ENCODE results near the gene GIPR. TPM values are rescaled to one million over a fixed set of nuclear protein-coding genes. Genes with fewer than 3 reads are reported as not detected.

The GIPR gene
- total and polyA plus RNA-seq, 10 of the 15 experiments (the other 5 are each of a cell fraction or from before 2014, with no cell fraction given): 1.7 to 26.3 (median 13.7) TPM

DNA sequence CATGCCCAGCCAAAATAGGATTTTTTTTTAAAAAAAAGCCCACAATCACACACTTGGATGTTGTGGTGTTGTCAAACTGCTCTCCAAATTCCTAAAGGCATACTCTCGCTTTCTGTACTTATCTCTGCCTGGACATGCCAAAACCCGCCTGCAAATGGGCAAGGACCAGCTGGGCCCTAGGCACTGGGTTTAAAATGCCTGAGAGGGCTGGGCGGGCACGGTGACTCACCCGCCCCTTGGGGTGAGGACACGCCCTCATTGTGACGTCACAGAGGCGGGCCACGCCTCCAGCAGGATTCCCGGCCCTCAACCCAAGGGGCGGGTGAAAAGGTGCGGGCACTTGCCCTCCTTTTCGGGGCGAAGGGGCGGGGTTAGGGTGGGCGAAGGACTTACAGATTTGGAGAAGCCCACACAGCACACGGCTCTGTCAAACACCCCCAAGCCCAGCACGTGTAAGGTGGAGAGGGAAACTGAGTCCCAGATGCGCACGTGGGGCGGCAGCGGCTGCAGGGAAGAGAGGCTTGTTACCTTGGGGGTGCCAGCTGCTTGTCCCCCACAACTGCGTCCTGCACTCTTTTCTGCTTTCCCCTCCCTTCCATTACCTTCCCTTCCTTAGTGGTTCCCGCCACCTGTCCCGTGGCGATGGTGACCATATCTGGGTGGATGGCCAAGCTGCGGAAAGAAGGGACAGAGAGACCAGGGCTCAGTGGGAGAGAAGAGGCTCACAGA is 35.4 kb upstream of the GIPR start:
- intact Hi-C loops (cut with micrococcal nuclease; ENCODE audit: unreplicated experiment) (loop anchor here (1.0 kb wide), 1 partner anchor 9 kb away; no protein-coding TSS in a partner anchor), in situ Hi-C loops (cut with MboI) (no loop called here)
- H3K36me3 ChIP-seq (ENCODE audit: control insufficient read depth in 2 of 2, insufficient read depth in 2 of 2, low read length in 1 of 2): peaks cover 2 to 12% of the 10 kb centered on the region in 2 experiments; a peak in 2 of 4 replicates
- ChIA-PET SMC1A (ENCODE audit: uncharacterized antibody, unreplicated experiment) (no interaction called here), RAD21 (ENCODE audit: unreplicated experiment) (interaction anchor here (0.6 to 4.1 kb wide), 2 partner anchors 9 to 46 kb away, joined by 5 to 21 read pairs; no protein-coding TSS in a partner anchor), CTCF (interaction anchor here (0.6 to 3.1 kb wide), 2 partner anchors 9 to 67 kb away, joined by 3 to 35 read pairs; no protein-coding TSS in a partner anchor), POLR2A (interaction anchor here (0.6 to 2.7 kb wide), 3 partner anchors 9 to 57 kb away, joined by 3 to 14 read pairs (median 4); no protein-coding TSS in a partner anchor)
- DNase-seq (ENCODE audit: low read depth, low spot score) (no peak), ATAC-seq (peak; percentile 67), FAIRE-seq (peak; percentile 13)
- no peak overlapping the region for H3K27ac ChIP-seq (ENCODE audit: control insufficient read depth, insufficient read depth)
- H3K27me3 ChIP-seq (replicated peaks in 1 of 2; ENCODE audit: control insufficient read depth in 2 of 2, insufficient read depth in 2 of 2, low read length in 1 of 2): no peaks in the 10 kb centered on the region
- H3K79me2 ChIP-seq (ENCODE audit: control insufficient read depth, insufficient read depth, low read length): no peaks in the 10 kb centered on the region; the same call in 1 of the 2 replicates
- H3K4me2 ChIP-seq (ENCODE audit: control insufficient read depth, insufficient read depth): no peak overlapping the region
- peaks cover 8% of the 10 kb centered on the region for H3K4me1 ChIP-seq (ENCODE audit: control insufficient read depth, insufficient read depth, low read length)
- no TSS peak for BruUV-seq (replicated peaks)
- H4K20me1 ChIP-seq (ENCODE audit: control insufficient read depth, insufficient read depth): no peaks in the 10 kb centered on the region
- H3K4me3 ChIP-seq: no peak overlapping the region
- no peak overlapping the region for H3K9ac ChIP-seq (ENCODE audit: control insufficient read depth, insufficient read depth, low read length)
- 60% methylated on average over 27 of the region's 27 CpGs for WGBS (ENCODE audit: insufficient coverage, insufficient replicate concordance, low lambda C conversion rate, missing lambda C conversion rate)
- H3K9me3 ChIP-seq (replicated peaks; ENCODE audit: control insufficient read depth, insufficient read depth, low read length): no peaks in the 10 kb centered on the region
- no peak for TF ChIP-seq LARP7 (IDR thresholded peaks at IDR 0.05)
- no peak for TF ChIP-seq IKZF2 (IDR thresholded peaks at IDR 0.05)
- 0 out of 2 replicates have a peak, but pooled peaks have one; percentile 35 for TF ChIP-seq NBN (IDR thresholded peaks at IDR 0.05)
- no peak for TF ChIP-seq BHLHE40 (IDR thresholded peaks at IDR 0.05; ENCODE audit: borderline replicate concordance in 1 of 2, low read depth in 2 of 2, low read length in 1 of 2)
- no peak for TF ChIP-seq NFYB (IDR thresholded peaks at IDR 0.05; ENCODE audit: insufficient read depth, low read depth, low read length)
- peak; percentile 81 for TF ChIP-seq CREB1 (IDR thresholded peaks at IDR 0.05; ENCODE audit: low read depth)
- peak; percentile 84 for TF ChIP-seq CREM (IDR thresholded peaks at IDR 0.05; ENCODE audit: low read depth)
- TF ChIP-seq, protein P1, sequence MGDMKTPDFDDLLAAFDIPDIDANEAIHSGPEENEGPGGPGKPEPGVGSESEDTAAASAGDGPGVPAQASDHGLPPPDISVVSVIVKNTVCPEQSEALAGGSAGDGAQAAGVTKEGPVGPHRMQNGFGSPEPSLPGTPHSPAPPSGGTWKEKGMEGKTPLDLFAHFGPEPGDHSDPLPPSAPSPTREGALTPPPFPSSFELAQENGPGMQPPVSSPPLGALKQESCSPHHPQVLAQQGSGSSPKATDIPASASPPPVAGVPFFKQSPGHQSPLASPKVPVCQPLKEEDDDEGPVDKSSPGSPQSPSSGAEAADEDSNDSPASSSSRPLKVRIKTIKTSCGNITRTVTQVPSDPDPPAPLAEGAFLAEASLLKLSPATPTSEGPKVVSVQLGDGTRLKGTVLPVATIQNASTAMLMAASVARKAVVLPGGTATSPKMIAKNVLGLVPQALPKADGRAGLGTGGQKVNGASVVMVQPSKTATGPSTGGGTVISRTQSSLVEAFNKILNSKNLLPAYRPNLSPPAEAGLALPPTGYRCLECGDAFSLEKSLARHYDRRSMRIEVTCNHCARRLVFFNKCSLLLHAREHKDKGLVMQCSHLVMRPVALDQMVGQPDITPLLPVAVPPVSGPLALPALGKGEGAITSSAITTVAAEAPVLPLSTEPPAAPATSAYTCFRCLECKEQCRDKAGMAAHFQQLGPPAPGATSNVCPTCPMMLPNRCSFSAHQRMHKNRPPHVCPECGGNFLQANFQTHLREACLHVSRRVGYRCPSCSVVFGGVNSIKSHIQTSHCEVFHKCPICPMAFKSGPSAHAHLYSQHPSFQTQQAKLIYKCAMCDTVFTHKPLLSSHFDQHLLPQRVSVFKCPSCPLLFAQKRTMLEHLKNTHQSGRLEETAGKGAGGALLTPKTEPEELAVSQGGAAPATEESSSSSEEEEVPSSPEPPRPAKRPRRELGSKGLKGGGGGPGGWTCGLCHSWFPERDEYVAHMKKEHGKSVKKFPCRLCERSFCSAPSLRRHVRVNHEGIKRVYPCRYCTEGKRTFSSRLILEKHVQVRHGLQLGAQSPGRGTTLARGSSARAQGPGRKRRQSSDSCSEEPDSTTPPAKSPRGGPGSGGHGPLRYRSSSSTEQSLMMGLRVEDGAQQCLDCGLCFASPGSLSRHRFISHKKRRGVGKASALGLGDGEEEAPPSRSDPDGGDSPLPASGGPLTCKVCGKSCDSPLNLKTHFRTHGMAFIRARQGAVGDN (IDR thresholded peaks at IDR 0.05): no peak
- TF ChIP-seq, protein P2, sequence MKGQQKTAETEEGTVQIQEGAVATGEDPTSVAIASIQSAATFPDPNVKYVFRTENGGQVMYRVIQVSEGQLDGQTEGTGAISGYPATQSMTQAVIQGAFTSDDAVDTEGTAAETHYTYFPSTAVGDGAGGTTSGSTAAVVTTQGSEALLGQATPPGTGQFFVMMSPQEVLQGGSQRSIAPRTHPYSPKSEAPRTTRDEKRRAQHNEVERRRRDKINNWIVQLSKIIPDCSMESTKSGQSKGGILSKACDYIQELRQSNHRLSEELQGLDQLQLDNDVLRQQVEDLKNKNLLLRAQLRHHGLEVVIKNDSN (IDR thresholded peaks at IDR 0.05; ENCODE audit: borderline replicate concordance, extremely low read length, insufficient read depth, low read depth, low read length): no peak
- no peak overlapping the region for H2AFZ ChIP-seq (ENCODE audit: control insufficient read depth, low read depth, low read length)
